HCT116 (cell line): ENCODE data around the gene NLRC5. TPM values are rescaled to one million over a fixed set of nuclear protein-coding genes. Genes with fewer than 3 reads are reported as not detected.

Source experiments
- ATAC-seq: fragments of 200-7000 bp; cut with Tn5 transposase; 2 replicates; pipeline ENCODE4 v1.9.1; 2020; ENCODE audit warnings: mild to moderate bottlenecking, moderate library complexity
- BruUV-seq: library from RNA; stranded (reverse); fragments of 400-500 nt; replicated peaks from 2 replicates; lab custom pipeline; 2021; lab: Mats Ljungman, UMichigan
- CTCF ChIA-PET: fragments of 300-600 bp; sonication (Branson Sonifier 250); formaldehyde crosslinking; loops from one replicate; lab custom pipeline; 2021; ENCODE audit warnings: antibody characterized with exemption; lab: Charles Lee
- POLR2A ChIA-PET: fragments of 300-600, 350-600 bp; sonication (Branson Sonifier 250); formaldehyde crosslinking; loops from one replicate; lab custom pipeline; 2021; ENCODE audit warnings: antibody characterized with exemption; lab: Charles Lee
- RAD21 ChIA-PET, 2 experiments: fragments of 300-600 bp; sonication (Branson Sonifier 250); formaldehyde crosslinking; loops; one replicate each; lab custom pipeline; 2023; ENCODE audit warnings: low total read pairs in 2 of 2; ENCODE audit not compliant: uncharacterized antibody in 2 of 2, unreplicated experiment in 2 of 2, low non-redundant PET in 1 of 2; lab: Charles Lee
- DNase-seq: peaks from one replicate; pipeline ENCODE4 v3.0.0-alpha.2; 2010; ENCODE audit warnings: low read depth, low spot score
- H2AFZ ChIP-seq: fragments of 200-600 bp; shearing (Covaris generic), sonication (generic); 2 replicates; pipeline ENCODE4 v1.6.1; 2017; ENCODE audit warnings: low read depth, mixed run types, mixed read lengths, antibody characterized with exemption, low read length; ENCODE audit not compliant: poor library complexity, severe bottlenecking
- H3K27ac ChIP-seq: 2 replicates; pipeline ENCODE4 v1.5.1; 2012; ENCODE audit warnings: low read depth, low read length
- H3K27me3 ChIP-seq: fragments of 200-600 bp; sonication (generic); 2 replicates; pipeline ENCODE4 v1.6.1; 2016; ENCODE audit warnings: mixed run types, low read length, mixed read lengths; ENCODE audit not compliant: insufficient read depth
- H3K36me3 ChIP-seq, 2 experiments: fragments of 200-500 bp in 1 of 2; fragments of 200-600 bp in 1 of 2; sonication (Bioruptor generic) in 1 of 2; sonication (generic) in 1 of 2; 2 replicates each; pipeline versions ENCODE4 v1.5.1 to v1.6.1; 2014 to 2016; ENCODE audit warnings: low read length in 2 of 2, inconsistent platforms in 1 of 2, mixed read lengths in 1 of 2, mixed run types in 1 of 2; ENCODE audit not compliant: insufficient read depth in 2 of 2, control insufficient read depth in 1 of 2
- H3K4me1 ChIP-seq, 2 experiments: fragments of 200-600 bp in 1 of 2; sonication (generic) in 1 of 2; 2 replicates each; pipeline versions ENCODE4 v1.5.1 to v1.6.1; 2012 to 2017; ENCODE audit warnings: low read length in 2 of 2, inconsistent platforms in 1 of 2, mild to moderate bottlenecking in 1 of 2, mixed read lengths in 1 of 2, mixed run types in 1 of 2, moderate library complexity in 1 of 2; ENCODE audit not compliant: insufficient read depth in 2 of 2, control insufficient read depth in 1 of 2
- H3K4me2 ChIP-seq: fragments of 200-600 bp; sonication (generic); 2 replicates; pipeline ENCODE4 v1.6.1; 2017; ENCODE audit warnings: mixed run types, low read length, mixed read lengths
- H3K4me3 ChIP-seq, 2 experiments: fragments of 200-600 bp in 1 of 2; sonication (generic) in 1 of 2; replicated peaks in 1 of 2; 2 replicates each; pipeline ENCODE4 v1.5.1; 2011 to 2016; ENCODE audit warnings: low read length in 2 of 2, control low read depth in 1 of 2, low read depth in 1 of 2, mild to moderate bottlenecking in 1 of 2, mixed read lengths in 1 of 2, mixed run types in 1 of 2
- H3K79me2 ChIP-seq: fragments of 200-600 bp; sonication (generic); 2 replicates; pipeline ENCODE4 v1.6.1; 2017; ENCODE audit warnings: mild to moderate bottlenecking, mixed run types, low read length, moderate library complexity, mixed read lengths; ENCODE audit not compliant: insufficient read depth
- H3K9ac ChIP-seq: fragments of 200-600 bp; sonication (generic); 2 replicates; pipeline ENCODE4 v1.6.1; 2016; ENCODE audit warnings: low read length, mixed read lengths
- H3K9me2 ChIP-seq: fragments of 200-600 bp; sonication (generic), shearing (Covaris generic); 2 replicates; pipeline ENCODE4 v1.6.1; 2017; ENCODE audit warnings: mixed run types, mild to moderate bottlenecking, moderate library complexity; ENCODE audit not compliant: insufficient read depth
- H3K9me3 ChIP-seq, 2 experiments: fragments of 200-500 bp in 1 of 2; fragments of 200-600 bp in 1 of 2; sonication (Bioruptor generic) in 1 of 2; sonication (generic) in 1 of 2; 2 replicates each; pipeline ENCODE4 v1.6.1; 2014 to 2017; ENCODE audit warnings: low read length in 2 of 2, mixed read lengths in 2 of 2, inconsistent platforms in 1 of 2, low read depth in 1 of 2, mild to moderate bottlenecking in 1 of 2, mixed run types in 1 of 2, moderate library complexity in 1 of 2; ENCODE audit not compliant: control insufficient read depth in 1 of 2, insufficient read depth in 1 of 2
- H4K20me1 ChIP-seq: fragments of 200-600 bp; sonication (generic), shearing (Covaris generic); 2 replicates; pipeline ENCODE4 v1.6.1; 2017; ENCODE audit warnings: mixed run types, mild to moderate bottlenecking, moderate library complexity; ENCODE audit not compliant: insufficient read depth
- ATF3 ChIP-seq: IDR thresholded peaks from 2 replicates; pipeline ENCODE4 v1.6.1; 2012
- CBX3 ChIP-seq: IDR thresholded peaks from 2 replicates; pipeline ENCODE4 v1.6.1; 2012; ENCODE audit warnings: low read depth
- CEBPB ChIP-seq: IDR thresholded peaks from 2 replicates; pipeline ENCODE4 v1.6.1; 2012; ENCODE audit warnings: low read depth
- EGR1 ChIP-seq: IDR thresholded peaks from 2 replicates; pipeline ENCODE4 v1.6.1; 2012; ENCODE audit warnings: low read depth
- EZH2phosphoT487 ChIP-seq: fragments of 200-600 bp; IDR thresholded peaks from 2 replicates; pipeline ENCODE4 v1.6.1; 2018; ENCODE audit warnings: antibody characterized with exemption, borderline replicate concordance
- FOSL1 ChIP-seq: IDR thresholded peaks from 2 replicates; pipeline ENCODE4 v1.6.1; 2012; ENCODE audit warnings: low read depth
- JUND ChIP-seq: IDR thresholded peaks from 2 replicates; pipeline ENCODE4 v1.6.1; 2012
- POLR2A ChIP-seq: IDR thresholded peaks from 2 replicates; pipeline ENCODE4 v1.7.0; 2011; ENCODE audit warnings: borderline replicate concordance; ENCODE audit not compliant: insufficient read depth, insufficient read length; ENCODE audit errors: extremely low read depth
- POLR2AphosphoS5 ChIP-seq: IDR thresholded peaks from 2 replicates; pipeline ENCODE4 v1.6.1; 2011; ENCODE audit warnings: mild to moderate bottlenecking, low read depth, low read length, moderate library complexity
- REST ChIP-seq: IDR thresholded peaks from 2 replicates; pipeline ENCODE4 v1.6.1; 2012; ENCODE audit warnings: low read depth
- SIN3A ChIP-seq: IDR thresholded peaks from 2 replicates; pipeline ENCODE4 v1.6.1; 2012; ENCODE audit warnings: low read depth
- SRF ChIP-seq: IDR thresholded peaks from 2 replicates; pipeline ENCODE4 v1.6.1; 2012; ENCODE audit warnings: low read depth
- YY1 ChIP-seq: IDR thresholded peaks from 2 replicates; pipeline ENCODE4 v1.6.1; 2011; ENCODE audit warnings: low read length, low read depth, moderate library complexity, mild to moderate bottlenecking; ENCODE audit not compliant: insufficient replicate concordance; ENCODE audit errors: extremely low read depth
- ZFX ChIP-seq: fragments of 450-650 bp; IDR thresholded peaks from 2 replicates; pipeline ENCODE4 v1.6.1; 2017
- intact Hi-C: fragments of 100-400 bp; cut with micrococcal nuclease; formaldehyde crosslinking; loops from 2 replicates; pipeline ENCODE4 v1.10.0; 2022
- total RNA-seq: library from RNA; stranded (reverse); gene quantifications from one replicate; pipeline ENCODE4 v1.2.1, GENCODE V29; 2021; ENCODE audit not compliant: unreplicated experiment

The NLRC5 gene
- total RNA-seq, 1 experiment from 2014 or later, result 10.4 TPM

GRCh38 chr16:56960681-56961281 is 28.6 kb upstream of the NLRC5 start:
- intact Hi-C loops, result no loop called here
- Histone ChIP-seq H3K27ac (no peak overlapping the region), H3K9me2 (no peaks in the 10 kb centered on the region), H3K27me3 (no peaks in the 10 kb centered on the region), H3K4me1 (peaks cover 7 to 15% of the 10 kb centered on the region in 2 experiments; a peak in 3 of 4 replicates), H3K9me3 (no peaks in the 10 kb centered on the region), H2AFZ (no peak overlapping the region), H3K4me2 (no peak overlapping the region), H3K36me3 (no peaks in the 10 kb centered on the region), H3K4me3 (no peak overlapping the region), H3K79me2 (no peaks in the 10 kb centered on the region), H4K20me1 (no peaks in the 10 kb centered on the region), H3K9ac (no peak overlapping the region)
- ChIA-PET RAD21 (no interaction called here), CTCF (no interaction called here), POLR2A (no interaction called here)
- no peak for ATAC-seq
- DNase-seq, result no peak
- TF ChIP-seq ZFX, result no peak
- no TSS peak for BruUV-seq

- Histone ChIP-seq H3K9me3 (no peaks in the 10 kb centered on the region), H4K20me1 (no peaks in the 10 kb centered on the region), H3K4me2 (no peak overlapping the region), H3K4me3 (no peak overlapping the region), H3K36me3 (no peaks in the 10 kb centered on the region), H2AFZ (no peak overlapping the region), H3K79me2 (no peaks in the 10 kb centered on the region), H3K4me1 (peaks cover 7 to 15% of the 10 kb centered on the region in 2 experiments; a peak in 3 of 4 replicates), H3K9me2 (no peaks in the 10 kb centered on the region), H3K27ac (no peak overlapping the region), H3K27me3 (no peaks in the 10 kb centered on the region), H3K9ac (no peak overlapping the region)
- intact Hi-C loops, result no loop called here
- ChIA-PET RAD21 (no interaction called here), CTCF (no interaction called here), POLR2A (no interaction called here)
- no TSS peak for BruUV-seq
- no peak for ATAC-seq
- no peak for TF ChIP-seq ZFX
- TF ChIP-seq FOSL1, result no peak
- TF ChIP-seq REST, result no peak
- no peak for TF ChIP-seq YY1
- TF ChIP-seq EGR1, result no peak
- TF ChIP-seq POLR2A, result no peak
- TF ChIP-seq SRF, result no peak
- no peak for TF ChIP-seq ATF3
- no peak for TF ChIP-seq JUND
- TF ChIP-seq CBX3, result no peak
- no peak for TF ChIP-seq CEBPB
- TF ChIP-seq SIN3A, result no peak
- no peak for TF ChIP-seq EZH2phosphoT487
- TF ChIP-seq POLR2AphosphoS5, result no peak
- no peak for DNase-seq
These were observed 28.0 kb upstream of the NLRC5 start for GRCh38 chr16:56961386-56961785.
